KBM-7 (cell line): Measurements from ENCODE around the gene FAM234B.
"Not testable (repeated sequence)": the region's sequence is repeated elsewhere in the genome, so short reads cannot be mapped to it uniquely, and the experiment has no call there.

Experiments
- DNase-seq: peaks from one replicate; pipeline ENCODE4 v3.0.0-alpha.2; 2015
- in situ Hi-C: fragments of 300-500 bp; cut with MboI; formaldehyde crosslinking; loops from 2 replicates; pipeline ENCODE4 v1.14.3; 2020; ENCODE audit warnings: low sequenced_read_pairs, low pct_unique_long_range_greater_than_20kb, mixed read lengths

Gene FAM234B

GRCh38 chr12:13008741-13009380 lies 35.3 kb upstream of the FAM234B start:
- in situ Hi-C loops = no loop called here
- no peak for DNase-seq

GRCh38 chr12:13011098-13011497 lies 33.1 kb upstream of the FAM234B start:
- no peak for DNase-seq
- in situ Hi-C loops = no loop called here

- in situ Hi-C loops = no loop called here
- DNase-seq = no peak
Measured at GRCh38 chr12:13022851-13023271, 21.3 kb upstream of the FAM234B start.

GRCh38 chr12:13023811-13024530 lies 20.2 kb upstream of the FAM234B start:
- in situ Hi-C loops = no loop called here
- DNase-seq = peak; percentile 55

GRCh38 chr12:13024531-13024916 lies 19.7 kb upstream of the FAM234B start:
- peak; percentile 34 for DNase-seq
- in situ Hi-C loops = no loop called here

GRCh38 chr12:13026286-13026685 lies 17.9 kb upstream of the FAM234B start:
- in situ Hi-C loops = no loop called here
- DNase-seq = no peak

- no peak for DNase-seq
- in situ Hi-C loops = no loop called here
Measured at GRCh38 chr12:13027032-13027431, 17.1 kb upstream of the FAM234B start.

GRCh38 chr12:13027508-13027907 lies 16.7 kb upstream of the FAM234B start:
- DNase-seq = no peak
- in situ Hi-C loops = no loop called here

- DNase-seq = no peak
- in situ Hi-C loops = no loop called here
Measured at GRCh38 chr12:13028825-13029570, 15.2 kb upstream of the FAM234B start.

GRCh38 chr12:13030541-13031291 lies 13.5 kb upstream of the FAM234B start:
- DNase-seq = no peak
- in situ Hi-C loops = no loop called here

- in situ Hi-C loops = no loop called here
- DNase-seq = no peak
Measured at GRCh38 chr12:13032164-13032563, 12.0 kb upstream of the FAM234B start.

- no peak for DNase-seq
- in situ Hi-C loops = no loop called here
Measured at GRCh38 chr12:13033476-13033875, 10.7 kb upstream of the FAM234B start.

GRCh38 chr12:13035335-13035734 lies 8.8 kb upstream of the FAM234B start:
- DNase-seq, in situ Hi-C loops: not testable (repeated sequence)

GRCh38 chr12:13036881-13037280 lies 7.3 kb upstream of the FAM234B start:
- DNase-seq = no peak
- in situ Hi-C loops = no loop called here

- DNase-seq = no peak
- in situ Hi-C loops = no loop called here
Measured at GRCh38 chr12:13038491-13039161, 5.6 kb upstream of the FAM234B start.

- peak; percentile 48 for DNase-seq
Measured at GRCh38 chr12:13039328-13039956, 4.7 kb upstream of the FAM234B start.

GRCh38 chr12:13041224-13041623 lies 3.0 kb upstream of the FAM234B start:
- DNase-seq = no peak
- in situ Hi-C loops = no loop called here

More at GRCh38 chr12:13039328-13039956, 4.7 kb upstream of the FAM234B start:
- in situ Hi-C loops = no loop called here

- DNase-seq = no peak
- in situ Hi-C loops = no loop called here
Measured at GRCh38 chr12:13042666-13043230, 1.4 kb upstream of the FAM234B start.
